Progenitor cell of endocrine pancreas (in vitro differentiated cells): ENCODE measurements around the gene ATG7. TPM values are rescaled to one million over a fixed set of nuclear protein-coding genes. Genes with fewer than 3 reads are reported as not detected.

ENCODE experiments used
- DNase-seq: peaks from one replicate; pipeline ENCODE4 v3.0.0; 2021; ENCODE audit warnings: low spot score; ENCODE audit not compliant: unreplicated experiment
- H3K27ac Mint-ChIP-seq: 2 replicates; pipeline ENCODE4 v1.8.0; 2021; ENCODE audit warnings: mild to moderate bottlenecking, moderate library complexity, mixed read lengths
- H3K27me3 Mint-ChIP-seq: 2 replicates; pipeline ENCODE4 v1.8.0; 2021; ENCODE audit warnings: mixed read lengths
- H3K36me3 Mint-ChIP-seq: 2 replicates; pipeline ENCODE4 v1.8.0; 2022; ENCODE audit warnings: mixed read lengths; ENCODE audit not compliant: insufficient read depth
- H3K4me1 Mint-ChIP-seq: 2 replicates; pipeline ENCODE4 v1.8.0; 2021; ENCODE audit warnings: low read depth, mixed read lengths
- H3K4me3 Mint-ChIP-seq: 2 replicates; pipeline ENCODE4 v1.8.0; 2021; ENCODE audit warnings: low read depth, mild to moderate bottlenecking, moderate library complexity, mixed read lengths
- H3K9me3 Mint-ChIP-seq: 2 replicates; pipeline ENCODE4 v1.8.0; 2021; ENCODE audit warnings: low read depth, mixed read lengths
- CTCF ChIP-seq: fragments of 200-600 bp; sonication (generic); IDR thresholded peaks from one replicate; pipeline ENCODE4 v1.5.0; 2021; ENCODE audit warnings: antibody characterized with exemption, mild to moderate bottlenecking; ENCODE audit not compliant: unreplicated experiment
- long read RNA-seq: library from polyadenylated mRNA; unstranded; transcript quantifications from one replicate; pipeline ENCODE4 v2.0.0, GENCODE V29; 2020
- total RNA-seq: library from RNA; stranded (reverse); gene quantifications from 2 replicates; pipeline ENCODE4 v1.2.1, GENCODE V29; 2021

ATG7 gene
- total RNA-seq = 29.1 and 31.3 TPM in 2 replicates
- long read RNA-seq, full-length matches to known transcripts = 91 of 143 reads
- long read RNA-seq, partial matches to known transcripts = 14 of 143 reads
- long read RNA-seq, other reads (novel, unspliced or antisense) = 38 of 143 reads

- H3K4me1 Mint-ChIP-seq = peaks cover 15% of the 10 kb centered on the region
- H3K36me3 Mint-ChIP-seq = peaks cover under 1% of the 10 kb centered on the region
Observed at GRCh38 chr3:11271986-11272904, at the start of gene ATG7. TSS of gene ATG7 (plus strand) at chr3:11272397. CDS start at chr3:11298696, 26,299 bp downstream.

GRCh38 chr3:11224010-11224409 lies 48.2 kb upstream of the ATG7 start:
- TF ChIP-seq CTCF = no peak
- DNase-seq = no peak
- no peak overlapping the region for H3K4me3 Mint-ChIP-seq
- H3K36me3 Mint-ChIP-seq = no peaks in the 10 kb centered on the region
- no peak overlapping the region for H3K27ac Mint-ChIP-seq
- H3K27me3 Mint-ChIP-seq = peaks cover 10% of the 10 kb centered on the region
- H3K4me1 Mint-ChIP-seq = peaks cover 5% of the 10 kb centered on the region
- no peaks in the 10 kb centered on the region for H3K9me3 Mint-ChIP-seq

More at GRCh38 chr3:11271986-11272904, at the start of gene ATG7:
- H3K4me3 Mint-ChIP-seq = peak within 1 kb of the TSS; percentile 94
- H3K27ac Mint-ChIP-seq = peak within 1 kb of the TSS; percentile 99
- no peak for TF ChIP-seq CTCF
- DNase-seq = peak; percentile 96
- H3K9me3 Mint-ChIP-seq = no peaks in the 10 kb centered on the region
- H3K27me3 Mint-ChIP-seq = peaks cover 2% of the 10 kb centered on the region

- no peak overlapping the region for H3K4me3 Mint-ChIP-seq
- no peaks in the 10 kb centered on the region for H3K9me3 Mint-ChIP-seq
- TF ChIP-seq CTCF = no peak
- H3K27ac Mint-ChIP-seq = peak overlapping the region; percentile 78
- H3K4me1 Mint-ChIP-seq = peaks cover 5% of the 10 kb centered on the region
- no peak for DNase-seq
- H3K36me3 Mint-ChIP-seq = no peaks in the 10 kb centered on the region
- peaks cover 12% of the 10 kb centered on the region for H3K27me3 Mint-ChIP-seq
Observed at GRCh38 chr3:11224870-11225229, 47.3 kb upstream of the ATG7 start.

GRCh38 chr3:11226042-11226370 lies 46.2 kb upstream of the ATG7 start:
- Mint-ChIP-seq H3K4me1 (peaks cover 5% of the 10 kb centered on the region), H3K9me3 (no peaks in the 10 kb centered on the region), H3K36me3 (no peaks in the 10 kb centered on the region), H3K4me3 (no peak overlapping the region), H3K27me3 (peaks cover 14% of the 10 kb centered on the region), H3K27ac (no peak overlapping the region)
- no peak for DNase-seq
- TF ChIP-seq CTCF = no peak

- no peaks in the 10 kb centered on the region for H3K9me3 Mint-ChIP-seq
Observed at GRCh38 chr3:11228041-11228440, 44.2 kb upstream of the ATG7 start.

More at GRCh38 chr3:11228041-11228440, 44.2 kb upstream of the ATG7 start:
- no peak overlapping the region for H3K4me3 Mint-ChIP-seq
- no peak for TF ChIP-seq CTCF
- peaks cover 5% of the 10 kb centered on the region for H3K4me1 Mint-ChIP-seq
- DNase-seq = no peak
- no peak overlapping the region for H3K27ac Mint-ChIP-seq
- H3K27me3 Mint-ChIP-seq = peaks cover 22% of the 10 kb centered on the region
- H3K36me3 Mint-ChIP-seq = no peaks in the 10 kb centered on the region
